GM21717 (cell line): ENCODE data around the gene PSEN1.

ENCODE experiments used
- ATAC-seq: cut with Tn5 transposase; IDR thresholded peaks from one replicate; pipeline ENCODE4 v1.9.1; 2021; ENCODE audit warnings: mild to moderate bottlenecking, moderate library complexity; ENCODE audit not compliant: unreplicated experiment

PSEN1 gene

GRCh38 chr14:73265721-73266046 is 129.4 kb downstream of the PSEN1 start:
- ATAC-seq = no peak

DNA sequence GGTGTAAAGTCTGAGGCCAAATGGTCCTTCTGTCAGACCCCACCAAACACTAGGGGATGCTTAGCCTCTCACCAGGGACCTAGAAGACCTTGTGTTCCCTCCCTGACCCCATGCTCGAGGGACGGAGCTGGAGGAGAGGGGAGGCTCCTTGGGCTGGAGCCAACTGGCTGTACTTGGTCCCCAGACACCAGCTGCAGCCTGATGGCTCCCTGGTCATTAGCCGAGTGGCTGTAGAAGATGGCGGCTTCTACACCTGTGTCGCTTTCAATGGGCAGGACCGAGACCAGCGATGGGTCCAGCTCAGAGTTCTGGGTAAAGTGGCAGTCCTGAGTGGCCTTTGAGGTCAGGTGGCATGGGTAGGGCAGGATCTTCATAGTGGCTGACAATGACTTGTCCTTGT is 130.0 kb downstream of the PSEN1 start:
- ATAC-seq = no peak

GRCh38 chr14:73267474-73267873 is 131.2 kb downstream of the PSEN1 start:
- ATAC-seq = no peak

GRCh38 chr14:73269729-73270531 is 133.6 kb downstream of the PSEN1 start:
- no peak for ATAC-seq

- no peak for ATAC-seq
These were observed 136.1 kb downstream of the PSEN1 start for GRCh38 chr14:73272393-73272792.
